Esophagus muscularis mucosa (tissue), 3 donors: ENCODE data around the gene ASTL.

Source experiments
- CTCF ChIP-seq, 3 experiments: fragments of 200-600 bp in 2 of 3; fragments of 450-650 bp in 1 of 3; sonication (generic) in 2 of 3; IDR thresholded peaks; one replicate each; pipeline ENCODE4 v1.5.1; 2017 to 2019; ENCODE audit warnings: antibody characterized with exemption in 3 of 3, mild to moderate bottlenecking in 2 of 3, moderate library complexity in 1 of 3
- POLR2AphosphoS5 ChIP-seq, 2 donors: sonication (generic); formaldehyde crosslinking; IDR thresholded peaks; one replicate each; pipeline ENCODE4 v1.6.1; 2017; ENCODE audit warnings: antibody characterized with exemption in 2 of 2

GRCh38 chr2:96085541-96086355, 52.6 kb downstream of the ASTL start:
- no peak for TF ChIP-seq POLR2AphosphoS5 (IDR thresholded peaks at IDR 0.05)
- no peak for TF ChIP-seq CTCF (IDR thresholded peaks at IDR 0.05)
